ENCODE data around the gene ZCCHC4.

GRCh38 chr4:25401066-25401465 is 88.5 kb downstream of the ZCCHC4 start:
- TF ChIP-seq CTCF (conservative IDR thresholded peaks at IDR 0.05; ENCODE audit: low read depth, low read length) (no peak), EZH2 (IDR thresholded peaks at IDR 0.05; ENCODE audit: borderline replicate concordance, low read depth, low read length, poor library complexity, severe bottlenecking) (no peak)

All from A673 (cell line).